Measurements from ENCODE around the gene VWA8.

DNA sequence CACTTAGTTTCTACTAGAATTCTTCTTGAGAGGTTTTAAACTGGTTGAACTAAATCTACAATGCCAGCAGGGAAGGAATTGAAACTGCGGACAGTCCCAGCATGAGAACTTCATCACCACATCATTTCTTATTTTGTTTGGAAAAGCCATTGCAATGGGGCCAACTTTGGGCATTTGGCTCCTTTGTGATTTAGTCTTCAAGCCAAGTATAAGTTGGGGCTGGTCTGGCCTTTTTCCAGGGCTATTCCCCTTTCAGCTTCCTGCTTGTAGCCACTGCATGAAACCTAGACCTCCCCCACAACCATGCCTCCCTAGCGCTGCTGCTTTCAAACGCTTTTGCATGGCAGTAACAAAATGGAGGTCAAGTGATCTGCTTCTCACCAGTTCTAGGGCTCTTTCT is 361.3 kb downstream of the VWA8 start:
- no peak for TF ChIP-seq RAD21 (IDR thresholded peaks at IDR 0.05)
- TF ChIP-seq, protein P1, sequence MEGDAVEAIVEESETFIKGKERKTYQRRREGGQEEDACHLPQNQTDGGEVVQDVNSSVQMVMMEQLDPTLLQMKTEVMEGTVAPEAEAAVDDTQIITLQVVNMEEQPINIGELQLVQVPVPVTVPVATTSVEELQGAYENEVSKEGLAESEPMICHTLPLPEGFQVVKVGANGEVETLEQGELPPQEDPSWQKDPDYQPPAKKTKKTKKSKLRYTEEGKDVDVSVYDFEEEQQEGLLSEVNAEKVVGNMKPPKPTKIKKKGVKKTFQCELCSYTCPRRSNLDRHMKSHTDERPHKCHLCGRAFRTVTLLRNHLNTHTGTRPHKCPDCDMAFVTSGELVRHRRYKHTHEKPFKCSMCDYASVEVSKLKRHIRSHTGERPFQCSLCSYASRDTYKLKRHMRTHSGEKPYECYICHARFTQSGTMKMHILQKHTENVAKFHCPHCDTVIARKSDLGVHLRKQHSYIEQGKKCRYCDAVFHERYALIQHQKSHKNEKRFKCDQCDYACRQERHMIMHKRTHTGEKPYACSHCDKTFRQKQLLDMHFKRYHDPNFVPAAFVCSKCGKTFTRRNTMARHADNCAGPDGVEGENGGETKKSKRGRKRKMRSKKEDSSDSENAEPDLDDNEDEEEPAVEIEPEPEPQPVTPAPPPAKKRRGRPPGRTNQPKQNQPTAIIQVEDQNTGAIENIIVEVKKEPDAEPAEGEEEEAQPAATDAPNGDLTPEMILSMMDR (IDR thresholded peaks at IDR 0.05; ENCODE audit: low read depth, low read length, missing input control) = no peak
- no peak for TF ChIP-seq YY1 (IDR thresholded peaks at IDR 0.05)
- TF ChIP-seq, protein P2, sequence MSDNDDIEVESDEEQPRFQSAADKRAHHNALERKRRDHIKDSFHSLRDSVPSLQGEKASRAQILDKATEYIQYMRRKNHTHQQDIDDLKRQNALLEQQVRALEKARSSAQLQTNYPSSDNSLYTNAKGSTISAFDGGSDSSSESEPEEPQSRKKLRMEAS (IDR thresholded peaks at IDR 0.05) = no peak
- no peak for TF ChIP-seq HNF4A (conservative IDR thresholded peaks at IDR 0.05)
- TF ChIP-seq FOXA1 (IDR thresholded peaks at IDR 0.05) = no peak
- TF ChIP-seq TAF1 (conservative IDR thresholded peaks at IDR 0.05) = no peak
- TF ChIP-seq, protein P3, sequence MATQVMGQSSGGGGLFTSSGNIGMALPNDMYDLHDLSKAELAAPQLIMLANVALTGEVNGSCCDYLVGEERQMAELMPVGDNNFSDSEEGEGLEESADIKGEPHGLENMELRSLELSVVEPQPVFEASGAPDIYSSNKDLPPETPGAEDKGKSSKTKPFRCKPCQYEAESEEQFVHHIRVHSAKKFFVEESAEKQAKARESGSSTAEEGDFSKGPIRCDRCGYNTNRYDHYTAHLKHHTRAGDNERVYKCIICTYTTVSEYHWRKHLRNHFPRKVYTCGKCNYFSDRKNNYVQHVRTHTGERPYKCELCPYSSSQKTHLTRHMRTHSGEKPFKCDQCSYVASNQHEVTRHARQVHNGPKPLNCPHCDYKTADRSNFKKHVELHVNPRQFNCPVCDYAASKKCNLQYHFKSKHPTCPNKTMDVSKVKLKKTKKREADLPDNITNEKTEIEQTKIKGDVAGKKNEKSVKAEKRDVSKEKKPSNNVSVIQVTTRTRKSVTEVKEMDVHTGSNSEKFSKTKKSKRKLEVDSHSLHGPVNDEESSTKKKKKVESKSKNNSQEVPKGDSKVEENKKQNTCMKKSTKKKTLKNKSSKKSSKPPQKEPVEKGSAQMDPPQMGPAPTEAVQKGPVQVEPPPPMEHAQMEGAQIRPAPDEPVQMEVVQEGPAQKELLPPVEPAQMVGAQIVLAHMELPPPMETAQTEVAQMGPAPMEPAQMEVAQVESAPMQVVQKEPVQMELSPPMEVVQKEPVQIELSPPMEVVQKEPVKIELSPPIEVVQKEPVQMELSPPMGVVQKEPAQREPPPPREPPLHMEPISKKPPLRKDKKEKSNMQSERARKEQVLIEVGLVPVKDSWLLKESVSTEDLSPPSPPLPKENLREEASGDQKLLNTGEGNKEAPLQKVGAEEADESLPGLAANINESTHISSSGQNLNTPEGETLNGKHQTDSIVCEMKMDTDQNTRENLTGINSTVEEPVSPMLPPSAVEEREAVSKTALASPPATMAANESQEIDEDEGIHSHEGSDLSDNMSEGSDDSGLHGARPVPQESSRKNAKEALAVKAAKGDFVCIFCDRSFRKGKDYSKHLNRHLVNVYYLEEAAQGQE (IDR thresholded peaks at IDR 0.05) = no peak
